ENCODE measurements around the gene GLDN. TPM values are rescaled to one million over a fixed set of nuclear protein-coding genes. Genes with fewer than 3 reads are reported as not detected.

Gene GLDN
- total RNA-seq, 4 donors from 2014 or later: 68.6 to 85.4 (median 79.3) TPM

DNA sequence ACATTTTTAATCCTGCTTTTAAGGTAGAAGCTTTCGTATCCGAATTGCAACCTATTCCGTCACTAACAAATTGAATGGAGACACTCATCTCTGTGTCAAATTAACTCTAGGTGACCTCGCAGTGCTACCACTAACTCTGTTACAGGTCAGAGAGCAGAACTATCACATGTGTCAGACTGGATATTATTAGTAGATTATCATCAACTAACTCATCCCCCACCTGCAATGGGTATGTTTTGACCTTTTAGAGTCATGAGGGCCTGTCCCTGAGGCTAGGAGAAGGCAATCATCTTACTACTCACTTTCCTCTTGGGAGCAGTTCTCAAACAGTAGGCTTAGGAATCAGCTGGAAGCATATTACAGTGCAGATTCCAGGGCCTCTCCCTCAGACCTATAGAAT is 2.0 kb downstream of the GLDN start:
- DNase-seq (ENCODE audit: low spot score in 2 of 2): no peak
- Histone ChIP-seq H3K4me1 (peaks cover 0 to 39% (median 2%) of the 10 kb centered on the region in 4 donors), H3K27me3 (no peaks in the 10 kb centered on the region), H3K36me3 (no peaks in the 10 kb centered on the region), H3K9me3 (no peaks in the 10 kb centered on the region), H3K4me3 (no peak overlapping the region), H3K27ac (peak overlapping the region in 2 of 4 donors; percentile 22 to 30)
- TF ChIP-seq POLR2A (IDR thresholded peaks at IDR 0.05): no peak
- TF ChIP-seq, protein P1, sequence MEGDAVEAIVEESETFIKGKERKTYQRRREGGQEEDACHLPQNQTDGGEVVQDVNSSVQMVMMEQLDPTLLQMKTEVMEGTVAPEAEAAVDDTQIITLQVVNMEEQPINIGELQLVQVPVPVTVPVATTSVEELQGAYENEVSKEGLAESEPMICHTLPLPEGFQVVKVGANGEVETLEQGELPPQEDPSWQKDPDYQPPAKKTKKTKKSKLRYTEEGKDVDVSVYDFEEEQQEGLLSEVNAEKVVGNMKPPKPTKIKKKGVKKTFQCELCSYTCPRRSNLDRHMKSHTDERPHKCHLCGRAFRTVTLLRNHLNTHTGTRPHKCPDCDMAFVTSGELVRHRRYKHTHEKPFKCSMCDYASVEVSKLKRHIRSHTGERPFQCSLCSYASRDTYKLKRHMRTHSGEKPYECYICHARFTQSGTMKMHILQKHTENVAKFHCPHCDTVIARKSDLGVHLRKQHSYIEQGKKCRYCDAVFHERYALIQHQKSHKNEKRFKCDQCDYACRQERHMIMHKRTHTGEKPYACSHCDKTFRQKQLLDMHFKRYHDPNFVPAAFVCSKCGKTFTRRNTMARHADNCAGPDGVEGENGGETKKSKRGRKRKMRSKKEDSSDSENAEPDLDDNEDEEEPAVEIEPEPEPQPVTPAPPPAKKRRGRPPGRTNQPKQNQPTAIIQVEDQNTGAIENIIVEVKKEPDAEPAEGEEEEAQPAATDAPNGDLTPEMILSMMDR (IDR thresholded peaks at IDR 0.05): no peak
- no peak for TF ChIP-seq EP300 (IDR thresholded peaks at IDR 0.05)
- WGBS, 2 donors: 90 to 93% methylated on average over 4 of the region's 4 CpGs

DNA sequence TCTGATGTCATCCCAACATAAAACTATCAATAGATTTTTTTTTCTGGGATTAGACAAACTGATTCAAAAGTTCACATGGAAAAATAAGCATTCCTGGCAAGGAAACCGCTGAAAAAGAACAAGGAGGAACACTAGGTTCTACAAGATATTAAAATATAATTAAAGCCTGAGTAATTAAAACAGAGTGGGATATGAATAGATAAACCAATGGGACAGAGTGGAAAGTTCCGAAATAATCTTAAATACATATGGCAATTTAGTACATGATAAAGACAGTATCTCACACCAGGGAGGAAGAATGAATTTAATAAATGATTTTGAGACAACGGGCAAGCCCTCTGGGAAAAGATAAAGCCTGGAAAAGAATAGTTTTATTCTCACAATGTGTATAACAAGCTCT is 4.7 kb downstream of the GLDN start:
- H3K4me1 ChIP-seq: peaks cover 0 to 56% (median 6%) of the 10 kb centered on the region in 4 donors
- 29 to 58% methylated on average over 3 of the region's 3 CpGs for WGBS, 2 donors
- no peaks in the 10 kb centered on the region for H3K27me3 ChIP-seq
- H3K27ac ChIP-seq: no peak overlapping the region
- DNase-seq (ENCODE audit: low spot score in 2 of 2): no peak
- no peaks in the 10 kb centered on the region for H3K9me3 ChIP-seq
- TF ChIP-seq, protein P1 (IDR thresholded peaks at IDR 0.05): no peak
- TF ChIP-seq EP300 (IDR thresholded peaks at IDR 0.05) (no peak), POLR2A (IDR thresholded peaks at IDR 0.05) (no peak)
- H3K4me3 ChIP-seq: no peak overlapping the region
- no peaks in the 10 kb centered on the region for H3K36me3 ChIP-seq

DNA sequence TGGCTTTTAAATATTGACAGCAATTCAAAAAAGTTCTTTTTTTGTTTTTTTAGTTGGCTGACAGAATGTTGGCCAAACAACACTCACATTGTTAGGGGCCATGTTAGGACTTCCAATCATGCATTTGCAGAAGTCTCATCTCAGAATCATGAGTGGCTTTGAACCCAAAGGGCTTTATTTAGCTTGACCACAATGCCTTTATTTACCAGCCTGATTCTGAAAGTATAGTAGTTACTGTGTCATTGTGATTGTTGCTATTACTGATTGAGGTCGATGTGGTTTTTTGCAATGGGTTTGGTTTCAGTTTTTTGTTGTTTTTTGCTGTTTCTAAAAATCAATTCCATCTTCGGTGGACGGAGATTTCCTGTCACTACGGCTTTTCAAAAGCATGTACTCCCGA is 7.2 kb downstream of the GLDN start:
- Histone ChIP-seq H3K27me3 (no peaks in the 10 kb centered on the region), H3K9me3 (no peaks in the 10 kb centered on the region), H3K27ac (peak overlapping the region in 2 of 4 donors; percentile 53 to 84), H3K36me3 (no peaks in the 10 kb centered on the region), H3K4me3 (no peak overlapping the region), H3K4me1 (peaks cover 0 to 36% (median 5%) of the 10 kb centered on the region in 4 donors)
- 16% methylated on average over 5 of the region's 5 CpGs for WGBS, 2 donors
- TF ChIP-seq, protein P1 (IDR thresholded peaks at IDR 0.05): no peak
- no peak for TF ChIP-seq EP300 (IDR thresholded peaks at IDR 0.05)
- DNase-seq (ENCODE audit: low spot score in 2 of 2): no peak

DNA sequence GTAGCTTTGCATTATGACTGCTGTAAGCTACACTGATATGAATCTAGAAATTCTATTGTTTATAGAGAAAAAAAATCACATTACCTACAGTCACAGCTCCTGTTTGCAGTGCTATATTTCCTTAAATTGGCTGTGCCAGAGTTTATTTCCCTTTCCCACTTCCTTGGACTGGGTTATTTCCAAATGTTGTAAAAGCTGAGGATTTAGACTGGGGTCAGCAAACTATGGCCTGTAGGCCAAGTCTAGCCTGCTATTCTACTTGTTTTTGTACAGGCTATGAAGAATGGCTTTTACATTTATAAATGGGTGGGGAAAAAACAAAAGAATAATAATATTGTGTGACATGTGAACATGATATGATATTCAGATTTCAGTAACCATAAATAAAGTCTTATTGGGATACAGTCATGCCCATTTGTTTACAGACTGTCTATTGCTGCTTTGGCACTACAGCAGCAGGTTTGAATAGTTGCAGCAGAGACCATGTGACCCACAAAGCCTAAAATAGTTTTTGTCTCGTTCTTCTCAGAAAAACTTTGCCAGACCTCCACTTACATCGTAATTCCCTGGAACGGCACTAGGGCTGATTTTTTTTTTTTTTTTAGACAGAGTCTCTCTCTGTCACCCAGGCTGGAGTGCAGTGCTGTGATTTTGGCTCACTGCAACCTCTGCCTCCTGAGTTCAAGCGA is 7.8 kb downstream of the GLDN start:
- TF ChIP-seq, protein P1 (IDR thresholded peaks at IDR 0.05): no peak
- TF ChIP-seq EP300 (IDR thresholded peaks at IDR 0.05): peak in 1 of 2 donors; percentile 24
- DNase-seq (ENCODE audit: low spot score in 2 of 2): no peak
- H3K36me3 ChIP-seq: no peaks in the 10 kb centered on the region
- H3K4me3 ChIP-seq: no peak overlapping the region
- 26 to 27% methylated on average over 4 of the region's 4 CpGs for WGBS, 2 donors
- H3K9me3 ChIP-seq: no peaks in the 10 kb centered on the region
- no peaks in the 10 kb centered on the region for H3K27me3 ChIP-seq
- H3K4me1 ChIP-seq: peaks cover 0 to 41% (median 5%) of the 10 kb centered on the region in 4 donors
- H3K27ac ChIP-seq: peak overlapping the region in 2 of 4 donors; percentile 53 to 84

DNA sequence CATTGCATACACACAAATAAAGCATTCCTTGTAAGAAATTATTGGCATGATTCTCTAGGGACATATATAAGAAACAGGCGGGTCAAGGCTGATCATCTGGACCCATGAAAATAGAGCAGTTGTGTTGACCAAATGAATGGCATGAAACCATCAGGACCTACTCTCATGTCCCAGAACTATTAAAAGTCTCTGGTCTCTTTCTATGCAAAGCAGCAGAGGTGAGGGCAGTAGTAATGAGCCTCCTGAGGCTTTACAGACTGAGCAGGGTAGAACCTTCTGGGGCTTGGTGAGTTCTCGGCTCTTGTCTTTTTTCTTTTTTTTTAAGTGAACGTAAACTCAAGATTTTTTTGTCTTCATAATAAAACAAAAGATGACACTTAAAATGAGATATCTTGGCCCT is 9.3 kb downstream of the GLDN start:
- Histone ChIP-seq H3K27ac (no peak overlapping the region), H3K9me3 (no peaks in the 10 kb centered on the region), H3K36me3 (no peaks in the 10 kb centered on the region), H3K4me1 (peaks cover 0 to 42% (median 5%) of the 10 kb centered on the region in 4 donors), H3K27me3 (no peaks in the 10 kb centered on the region), H3K4me3 (no peak overlapping the region)
- DNase-seq (ENCODE audit: low spot score in 2 of 2): no peak
- WGBS, 2 donors: 94 to 95% methylated on average over 3 of the region's 3 CpGs
- TF ChIP-seq, protein P1 (IDR thresholded peaks at IDR 0.05): no peak
- no peak for TF ChIP-seq POLR2A (IDR thresholded peaks at IDR 0.05)
- no peak for TF ChIP-seq EP300 (IDR thresholded peaks at IDR 0.05)

Measured in tibial nerve (tissue), 4 donors.